GM23248 (cell line): Measurements from ENCODE around the gene PRR36.

Source experiments
- EZH2 ChIP-seq: fragments of 200-600 bp; sonication (generic); IDR thresholded peaks from 2 replicates; pipeline ENCODE4 v1.6.1; 2018; ENCODE audit warnings: antibody characterized with exemption, mild to moderate bottlenecking; ENCODE audit not compliant: insufficient read depth, poor library complexity, severe bottlenecking
- EZH2phosphoT487 ChIP-seq: fragments of 200-600 bp; sonication (generic); IDR thresholded peaks from 2 replicates; pipeline ENCODE4 v1.6.1; 2018; ENCODE audit warnings: antibody characterized with exemption, moderate library complexity, mild to moderate bottlenecking, low read depth; ENCODE audit not compliant: insufficient read depth

DNA sequence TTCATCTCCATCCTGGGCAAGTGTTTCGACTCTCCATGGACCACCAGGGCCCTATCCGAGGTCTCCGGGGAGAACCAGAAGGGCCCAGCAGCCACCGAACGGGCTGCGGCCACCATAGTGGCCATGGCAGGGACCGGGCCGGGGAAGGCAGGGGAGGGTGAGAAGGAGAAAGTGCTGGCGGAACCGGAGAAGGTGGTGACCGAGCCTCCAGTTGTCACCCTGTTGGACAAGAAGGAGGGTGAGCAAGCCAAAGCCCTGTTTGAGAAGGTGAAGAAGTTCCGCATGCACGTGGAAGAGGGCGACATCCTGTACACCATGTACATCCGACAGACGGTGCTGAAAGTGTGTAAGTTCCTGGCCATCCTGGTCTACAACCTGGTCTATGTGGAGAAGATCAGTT lies 24.8 kb upstream of the PRR36 start:
- TF ChIP-seq EZH2 (no peak), EZH2phosphoT487 (no peak)
